GM19467 (cell line): Measurements from ENCODE around the gene CHEK2.
"Not testable (repeated sequence)": the region's sequence is repeated elsewhere in the genome, so short reads cannot be mapped to it uniquely, and the experiment has no call there.

ENCODE experiments used
- ATAC-seq: cut with Tn5 transposase; IDR thresholded peaks from one replicate; pipeline ENCODE4 v1.9.1; 2021; ENCODE audit warnings: mild to moderate bottlenecking, moderate library complexity; ENCODE audit not compliant: unreplicated experiment

The CHEK2 gene

GRCh38 chr22:28741785-28742561 is at the start of gene CHEK2, which contains the start of gene HSCB:
TSS of gene CHEK2 (minus strand) at chr22:28741820. CDS start at chr22:28734721, 7,099 bp downstream.
TSS of gene HSCB (plus strand) at chr22:28742039. CDS start at chr22:28742096, 57 bp downstream.
- ATAC-seq, result peak; percentile 86

GRCh38 chr22:28791124-28791523 is 49.5 kb upstream of the CHEK2 start:
- ATAC-seq, result no peak

GRCh38 chr22:28788601-28789000 is 47.0 kb upstream of the CHEK2 start:
- ATAC-seq, result no peak

DNA sequence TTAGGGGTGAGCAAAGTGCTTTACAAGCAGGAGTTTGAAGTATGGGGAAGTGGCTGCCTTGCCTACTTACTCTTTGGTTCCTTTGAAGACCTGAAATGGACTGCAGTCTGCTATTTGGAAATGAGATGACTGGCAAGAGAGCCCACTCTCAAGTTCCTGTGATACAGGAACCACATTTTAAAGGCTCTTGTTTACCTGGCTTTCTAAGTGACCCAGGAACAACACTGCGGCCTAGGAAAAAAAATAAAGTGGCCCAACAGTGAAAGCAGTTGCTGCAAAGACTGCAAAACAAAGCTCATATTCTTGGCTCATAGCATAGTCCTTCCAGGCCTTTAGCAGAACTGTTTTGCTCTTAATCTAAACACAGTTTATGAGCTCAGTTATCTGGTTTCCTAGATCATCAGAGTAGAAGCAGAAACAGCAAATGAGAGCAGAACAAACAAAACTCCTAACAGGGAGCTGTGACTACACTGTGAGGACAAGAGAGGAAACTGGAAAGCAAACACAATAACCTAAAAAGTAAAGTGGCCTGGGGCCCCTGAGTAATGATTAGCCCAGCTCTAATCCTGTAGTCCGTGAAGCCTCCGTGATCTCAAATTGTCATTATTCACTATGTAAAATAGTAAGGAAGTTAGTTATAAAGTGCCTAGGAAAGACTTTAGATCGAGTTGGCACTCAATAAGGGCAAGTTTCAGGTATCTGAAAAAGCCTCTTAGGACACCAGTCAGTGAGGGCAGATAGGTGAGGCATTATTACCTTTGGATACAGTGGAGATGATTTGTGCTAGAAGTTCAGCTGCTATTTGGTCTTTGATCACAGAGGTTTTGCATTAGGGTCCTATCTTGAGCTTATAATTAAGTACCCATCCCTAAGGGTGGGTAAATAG is 42.4 kb upstream of the CHEK2 start:
- no peak for ATAC-seq

- ATAC-seq, result no peak
These were observed 38.7 kb upstream of the CHEK2 start for GRCh38 chr22:28780296-28780695.

- ATAC-seq, result no peak
These were observed 38.2 kb upstream of the CHEK2 start for GRCh38 chr22:28779833-28780232.

DNA sequence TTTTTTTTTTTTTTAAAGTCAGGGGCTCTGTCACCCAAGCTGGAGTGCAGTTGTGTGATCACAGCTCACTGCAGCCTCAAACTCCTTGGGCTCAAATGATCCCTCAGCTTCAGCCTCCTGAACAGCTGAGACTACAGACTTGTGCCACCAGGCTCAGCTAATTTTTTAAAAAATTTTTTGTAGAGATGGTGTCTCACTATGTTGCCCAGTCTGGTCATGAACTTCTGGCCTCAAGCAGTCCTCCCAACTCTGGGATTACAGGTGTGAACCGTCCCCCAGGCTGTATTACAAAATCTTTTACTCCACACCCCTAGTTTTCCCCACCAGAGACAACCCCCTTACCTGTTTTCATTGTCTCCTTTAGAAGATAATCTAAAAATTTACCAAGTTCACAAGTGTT is 32.8 kb upstream of the CHEK2 start:
- ATAC-seq, result no peak

DNA sequence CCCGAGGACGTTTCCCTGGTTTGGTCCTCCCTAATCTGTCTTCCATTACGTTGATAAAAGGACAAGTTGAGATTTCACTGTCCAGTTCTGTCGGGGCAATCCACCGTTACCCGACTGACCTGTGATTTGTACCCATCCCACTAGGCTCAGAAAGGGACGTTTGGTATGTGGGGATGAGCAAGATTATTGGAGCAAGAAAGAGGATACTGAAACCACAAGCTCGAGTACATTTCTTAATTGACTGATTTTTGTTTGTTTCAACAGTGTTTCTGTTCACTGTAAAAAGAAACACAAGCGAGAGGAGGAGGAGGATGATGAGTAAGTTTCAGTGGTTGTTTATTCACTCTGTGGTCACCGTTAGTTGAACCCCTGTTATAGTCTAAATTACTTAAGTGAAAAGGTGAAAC is 31.8 kb upstream of the CHEK2 start:
- ATAC-seq, result peak; percentile 35

- peak; percentile 79 for ATAC-seq
These were observed 31.2 kb upstream of the CHEK2 start, which contains the start of gene CCDC117 for GRCh38 chr22:28772633-28773460. TSS of gene CCDC117 (plus strand) at chr22:28772695. CDS start at chr22:28772850, 155 bp downstream.

DNA sequence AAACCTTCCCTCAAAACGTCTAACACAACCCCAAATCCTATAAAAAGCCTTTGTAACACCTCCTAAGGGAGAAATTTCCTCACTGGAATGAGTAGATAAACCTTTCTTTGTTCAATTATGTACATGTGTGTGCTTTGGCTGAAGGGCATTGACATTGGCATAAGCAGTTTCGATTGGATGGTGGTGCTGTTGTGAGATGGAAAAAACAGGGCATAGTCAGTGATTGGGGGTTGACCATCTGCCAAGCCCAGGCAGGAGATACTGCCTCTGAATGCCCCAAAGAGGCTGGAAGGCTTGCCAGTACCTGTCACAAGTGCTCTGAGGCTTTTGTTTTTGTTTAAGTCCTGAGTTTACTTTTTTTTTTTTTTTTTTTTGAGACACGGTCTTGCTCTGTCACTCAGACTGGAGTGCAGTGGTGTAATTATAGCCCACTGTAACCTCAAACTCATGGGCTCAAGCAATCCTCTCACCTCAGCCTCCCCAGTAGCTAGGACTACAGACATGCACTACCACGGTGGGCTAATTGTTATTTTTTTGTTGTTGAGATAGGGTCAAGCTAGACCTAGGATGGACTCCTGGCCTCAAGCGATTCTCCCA is 29.7 kb upstream of the CHEK2 start:
- no peak for ATAC-seq

DNA sequence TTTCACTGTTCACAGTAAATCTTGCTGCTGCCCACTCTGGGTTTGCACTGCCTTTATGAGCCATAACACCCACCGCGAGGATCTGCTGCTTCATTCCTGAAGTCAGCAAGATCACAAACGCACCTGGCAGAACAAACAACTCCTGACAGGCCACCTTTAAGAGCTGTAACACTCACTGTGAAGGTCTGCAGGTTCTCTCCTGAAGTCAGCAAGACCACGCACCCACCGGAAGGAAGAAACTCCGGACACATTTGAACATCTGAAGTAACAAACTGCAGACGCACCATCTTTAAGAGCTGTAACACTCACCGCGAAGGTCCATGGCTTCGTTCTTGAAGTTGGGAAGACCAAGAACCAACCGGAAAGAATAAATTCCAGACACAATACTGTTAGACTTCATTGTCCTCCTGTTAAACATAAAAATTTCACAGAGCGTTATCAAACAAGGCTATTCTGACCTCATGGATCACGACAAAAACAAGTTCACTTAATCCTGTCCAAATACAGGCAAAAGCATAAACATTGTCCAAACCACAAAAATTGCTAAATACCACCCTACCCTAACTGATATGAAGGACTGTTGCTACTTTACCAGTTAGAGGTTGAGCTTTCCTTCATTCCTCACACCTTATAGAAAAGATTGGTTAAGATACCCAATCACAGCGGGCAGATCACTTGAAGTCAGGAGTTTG is 27.9 kb upstream of the CHEK2 start:
- ATAC-seq, result no peak

GRCh38 chr22:28768701-28769393 is 27.2 kb upstream of the CHEK2 start:
- ATAC-seq, result no peak

DNA sequence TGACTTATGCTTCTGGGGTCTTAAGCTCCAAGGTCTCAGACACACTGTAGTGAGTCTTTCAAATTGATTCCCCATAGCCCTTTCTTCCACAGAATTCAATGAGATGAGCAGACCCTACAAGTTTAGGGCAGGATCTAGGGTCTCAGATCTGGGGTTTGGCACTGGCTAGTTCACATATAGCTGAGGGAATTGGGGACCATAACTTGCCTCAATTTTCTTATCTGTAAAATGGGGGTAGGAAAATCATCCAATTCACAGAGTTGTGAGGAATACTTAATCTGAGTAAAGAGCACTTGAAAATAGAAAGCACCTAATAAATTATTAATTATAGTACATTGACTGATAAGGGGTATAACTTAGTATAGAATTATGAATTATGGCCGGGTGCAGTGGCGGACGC is 25.0 kb upstream of the CHEK2 start:
- no peak for ATAC-seq

GRCh38 chr22:28762000-28762399 is 20.4 kb upstream of the CHEK2 start:
- not testable (repeated sequence) for ATAC-seq

GRCh38 chr22:28761449-28761755 is 19.8 kb upstream of the CHEK2 start:
- no peak for ATAC-seq

GRCh38 chr22:28759861-28760560 is 18.4 kb upstream of the CHEK2 start:
- ATAC-seq, result no peak

DNA sequence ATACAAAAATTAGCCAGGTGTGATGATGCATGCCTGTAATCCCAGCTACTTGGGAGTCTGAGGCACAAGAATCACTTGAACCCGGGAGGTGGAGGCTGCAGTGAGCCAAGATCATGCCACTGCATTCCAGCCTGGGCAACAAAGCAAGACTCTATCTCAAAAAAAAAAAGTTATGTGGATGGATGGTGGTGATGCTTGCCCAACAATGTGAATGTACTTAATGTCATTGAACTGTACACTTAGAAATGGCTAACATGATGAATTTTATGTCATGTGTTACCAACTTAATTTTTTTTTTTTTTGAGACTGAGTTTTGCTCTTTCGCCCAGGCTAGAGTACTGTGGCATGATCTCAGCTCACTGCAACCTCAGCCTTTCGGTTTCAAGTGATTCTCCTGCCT is 12.9 kb upstream of the CHEK2 start:
- ATAC-seq, result not testable (repeated sequence)

DNA sequence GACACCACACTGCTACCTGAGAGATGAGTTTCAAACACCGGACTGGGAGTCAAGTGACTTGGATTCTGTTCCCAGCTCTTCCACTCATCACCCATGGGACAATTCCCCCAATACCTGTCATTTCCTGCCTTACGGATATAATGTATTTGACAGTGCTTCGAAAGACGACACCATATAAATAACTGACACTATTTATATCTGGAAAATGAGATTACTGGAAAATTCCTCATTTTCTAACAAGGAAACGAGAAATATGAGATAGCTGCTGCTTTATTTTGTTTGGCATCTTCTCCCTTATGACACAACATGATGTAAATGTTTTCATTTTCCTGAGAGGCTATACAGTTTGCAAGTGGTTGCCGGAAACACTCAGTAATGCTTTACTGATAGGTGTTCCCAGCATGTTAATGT is 8.9 kb upstream of the CHEK2 start:
- ATAC-seq, result no peak

DNA sequence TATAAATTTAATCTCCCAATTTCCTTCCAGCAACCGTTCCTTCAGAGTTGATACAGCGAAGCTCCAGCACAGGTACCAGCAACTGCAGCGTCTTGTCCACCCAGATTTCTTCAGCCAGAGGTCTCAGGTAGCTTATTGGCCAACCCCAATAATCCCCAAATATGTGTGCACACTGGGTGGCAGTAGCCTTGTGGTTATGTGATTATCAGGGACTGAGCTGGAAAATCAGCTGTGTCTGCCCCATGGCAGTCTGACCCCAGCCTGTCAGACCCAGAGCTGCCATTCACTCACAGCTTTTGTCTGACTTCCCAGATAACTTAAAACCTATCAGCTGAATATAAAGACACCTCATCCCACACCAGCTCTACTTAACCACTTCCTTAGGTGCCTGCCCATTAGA is 2.2 kb upstream of the CHEK2 start:
- no peak for ATAC-seq
